Activated CD8-positive, alpha-beta memory T cell treated with anti-CD3 and anti-CD28 coated beads, Interleukin-2, amount 50 U/mL, for 1 hour (primary cell): ENCODE data around the gene SERPINA9.

Source experiments
- DNase-seq: peaks from one replicate; pipeline ENCODE4 v3.0.0-alpha.2; 2020; ENCODE audit errors: extremely low read depth

Gene SERPINA9

GRCh38 chr14:94462763-94463572, 13.0 kb downstream of the SERPINA9 start:
- no peak for DNase-seq

- no peak for DNase-seq
Observed at GRCh38 chr14:94462219-94462551, 13.8 kb downstream of the SERPINA9 start.

DNA sequence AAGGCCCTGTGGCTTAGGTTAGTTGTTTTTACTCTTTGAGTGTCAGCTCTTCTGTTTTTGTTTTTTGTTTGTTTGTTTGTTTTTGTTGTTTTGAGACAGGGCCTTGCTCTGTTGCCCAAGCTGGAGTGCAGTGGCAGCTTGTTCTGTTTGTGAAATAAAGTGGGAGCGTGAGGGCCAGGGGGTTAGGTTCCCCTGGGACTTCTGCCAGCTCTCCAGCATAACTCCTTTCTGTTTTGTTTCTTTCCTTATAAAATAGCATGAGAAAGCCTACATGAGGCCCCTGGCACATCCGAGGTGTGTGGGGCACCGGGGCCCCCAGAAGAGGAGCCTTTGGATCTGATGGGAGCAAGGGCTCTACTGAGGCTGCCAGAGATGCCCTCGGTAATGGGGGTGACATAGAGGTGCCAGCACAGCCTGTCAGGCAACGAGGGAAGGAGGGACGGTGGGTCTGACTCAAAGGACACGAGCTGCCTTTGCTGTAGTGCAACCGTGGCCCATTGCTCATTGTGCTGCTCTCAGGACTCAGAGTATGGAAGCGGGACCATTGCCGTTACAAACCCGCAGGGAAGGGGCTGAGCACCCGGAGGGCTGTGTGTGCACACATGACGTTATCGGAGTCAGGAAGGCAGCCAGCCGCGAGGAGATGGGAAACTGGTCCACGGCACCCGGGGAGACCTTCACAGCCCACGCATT, 14.3 kb downstream of the SERPINA9 start:
- no peak for DNase-seq

GRCh38 chr14:94460631-94461416, 15.2 kb downstream of the SERPINA9 start:
- DNase-seq = no peak

- DNase-seq = no peak
Observed at GRCh38 chr14:94458558-94459205, 17.3 kb downstream of the SERPINA9 start.

DNA sequence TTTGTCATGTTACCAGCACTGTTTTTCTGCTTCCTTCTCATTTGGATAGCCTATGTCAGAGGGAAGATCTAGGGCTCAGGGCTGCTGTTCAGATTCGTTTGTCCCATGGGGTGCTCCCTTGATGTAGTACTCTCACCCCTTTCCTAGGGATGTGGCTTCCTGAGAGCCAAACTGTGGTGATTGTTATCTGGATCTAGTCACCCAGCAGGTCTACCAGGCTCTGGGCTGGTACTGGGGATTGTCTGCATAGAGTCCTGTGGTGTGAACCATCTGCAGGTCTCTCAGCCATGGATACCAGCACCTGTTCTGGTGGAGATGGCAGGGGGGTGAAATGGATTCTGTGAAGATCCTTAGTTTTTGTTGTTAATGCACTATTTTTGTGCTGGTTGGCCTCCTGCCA, 17.9 kb downstream of the SERPINA9 start:
- DNase-seq = no peak

GRCh38 chr14:94455928-94456327, 20.1 kb downstream of the SERPINA9 start:
- no peak for DNase-seq

GRCh38 chr14:94451826-94452225, 24.2 kb downstream of the SERPINA9 start:
- DNase-seq = no peak

- DNase-seq = no peak
Observed at GRCh38 chr14:94451091-94451771, 24.8 kb downstream of the SERPINA9 start.

GRCh38 chr14:94450722-94451090, 25.3 kb downstream of the SERPINA9 start:
- DNase-seq = no peak

- no peak for DNase-seq
Observed at GRCh38 chr14:94449930-94450329, 26.1 kb downstream of the SERPINA9 start.

GRCh38 chr14:94448071-94448808, 27.8 kb downstream of the SERPINA9 start:
- no peak for DNase-seq

GRCh38 chr14:94447206-94447605, 28.8 kb downstream of the SERPINA9 start:
- no peak for DNase-seq

- DNase-seq = no peak
Observed at GRCh38 chr14:94446126-94446525, 29.9 kb downstream of the SERPINA9 start.

- no peak for DNase-seq
Observed at GRCh38 chr14:94445003-94445402, 31.0 kb downstream of the SERPINA9 start.

DNA sequence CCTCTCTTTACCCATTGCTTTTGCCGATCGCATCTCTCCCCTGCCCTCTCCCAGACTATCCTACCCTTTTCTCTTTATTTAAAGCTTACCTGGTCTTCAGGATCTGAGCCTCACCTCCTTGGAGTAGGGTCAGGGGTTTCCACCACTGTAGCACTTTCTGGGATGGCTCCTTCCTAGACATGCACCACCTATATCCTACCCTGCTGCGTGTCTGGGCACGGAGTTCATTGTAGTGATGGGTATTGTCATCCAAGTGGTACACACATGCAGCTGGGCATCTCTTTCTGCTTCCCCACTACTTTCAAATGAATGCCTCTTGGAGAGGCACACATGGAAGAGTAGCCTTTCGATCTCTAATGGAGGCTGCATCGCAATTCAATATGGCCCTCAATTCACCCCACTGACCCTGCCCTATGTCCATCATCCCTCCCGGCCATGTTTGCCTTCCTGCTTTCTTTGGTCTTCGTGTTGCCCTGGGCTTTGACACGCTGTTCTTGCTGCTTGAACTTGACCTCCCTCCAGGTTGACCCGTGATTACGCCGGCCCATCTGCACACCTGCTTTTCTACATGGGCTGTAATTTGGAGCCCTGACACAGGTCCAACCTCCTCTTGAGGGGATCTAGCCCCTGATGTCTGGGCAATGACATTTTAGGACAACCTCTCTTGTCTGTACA, 34.3 kb downstream of the SERPINA9 start:
- DNase-seq = no peak

- no peak for DNase-seq
Observed at GRCh38 chr14:94441130-94441529, 34.9 kb downstream of the SERPINA9 start.

GRCh38 chr14:94439453-94440057, 36.4 kb downstream of the SERPINA9 start:
- no peak for DNase-seq

GRCh38 chr14:94428610-94429009, 47.4 kb downstream of the SERPINA9 start:
- no peak for DNase-seq
